ENCODE measurements around the gene CHST1. TPM values are rescaled to one million over a fixed set of nuclear protein-coding genes. Genes with fewer than 3 reads are reported as not detected.

CHST1 gene
- total RNA-seq, 1 experiment from 2014 or later: not detected

DNA sequence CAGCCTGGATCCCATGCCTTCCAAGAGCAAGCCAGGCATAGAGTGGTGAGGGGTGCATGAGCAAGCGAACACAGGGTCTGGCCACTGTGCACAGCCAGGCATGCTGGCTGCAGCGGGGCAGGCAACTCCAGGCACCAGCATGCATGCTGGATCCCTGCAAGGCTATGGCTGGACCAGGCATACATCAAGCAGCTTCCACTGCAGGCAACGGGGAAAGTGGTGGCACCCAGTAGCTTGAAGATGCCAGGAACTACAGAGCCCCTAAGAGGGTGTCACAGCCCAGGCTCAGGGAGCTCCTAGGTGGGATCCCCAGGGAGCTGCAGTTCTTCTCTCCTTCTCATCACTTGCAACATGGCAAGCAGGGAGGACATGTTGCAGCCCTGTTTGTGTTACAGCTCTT is 45.2 kb downstream of the CHST1 start:
- intact Hi-C loops (cut with micrococcal nuclease): no loop called here
- no peak overlapping the region for H2AFZ ChIP-seq (ENCODE audit: low read length)
- ATAC-seq (no peak), DNase-seq (no peak)
- TF ChIP-seq EZH2 (IDR thresholded peaks at IDR 0.05; ENCODE audit: low read length, unreplicated experiment) (no peak), EZH2phosphoT487 (IDR thresholded peaks at IDR 0.05; ENCODE audit: borderline replicate concordance, low read length) (no peak)
- TF ChIP-seq, protein P1, sequence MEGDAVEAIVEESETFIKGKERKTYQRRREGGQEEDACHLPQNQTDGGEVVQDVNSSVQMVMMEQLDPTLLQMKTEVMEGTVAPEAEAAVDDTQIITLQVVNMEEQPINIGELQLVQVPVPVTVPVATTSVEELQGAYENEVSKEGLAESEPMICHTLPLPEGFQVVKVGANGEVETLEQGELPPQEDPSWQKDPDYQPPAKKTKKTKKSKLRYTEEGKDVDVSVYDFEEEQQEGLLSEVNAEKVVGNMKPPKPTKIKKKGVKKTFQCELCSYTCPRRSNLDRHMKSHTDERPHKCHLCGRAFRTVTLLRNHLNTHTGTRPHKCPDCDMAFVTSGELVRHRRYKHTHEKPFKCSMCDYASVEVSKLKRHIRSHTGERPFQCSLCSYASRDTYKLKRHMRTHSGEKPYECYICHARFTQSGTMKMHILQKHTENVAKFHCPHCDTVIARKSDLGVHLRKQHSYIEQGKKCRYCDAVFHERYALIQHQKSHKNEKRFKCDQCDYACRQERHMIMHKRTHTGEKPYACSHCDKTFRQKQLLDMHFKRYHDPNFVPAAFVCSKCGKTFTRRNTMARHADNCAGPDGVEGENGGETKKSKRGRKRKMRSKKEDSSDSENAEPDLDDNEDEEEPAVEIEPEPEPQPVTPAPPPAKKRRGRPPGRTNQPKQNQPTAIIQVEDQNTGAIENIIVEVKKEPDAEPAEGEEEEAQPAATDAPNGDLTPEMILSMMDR (conservative IDR thresholded peaks at IDR 0.05; ENCODE audit: low read depth, low read length): no peak
- no peaks in the 10 kb centered on the region for H3F3A ChIP-seq (ENCODE audit: low read length, unreplicated experiment)
- H3K27ac ChIP-seq (ENCODE audit: low read length): no peak overlapping the region
- H3K9ac ChIP-seq (ENCODE audit: low read length): no peak overlapping the region
- no peak overlapping the region for H3K4me2 ChIP-seq (ENCODE audit: low read length)
- H3K27me3 ChIP-seq (ENCODE audit: low read length): peaks cover 9% of the 10 kb centered on the region; the same call in 1 of the 2 replicates
- no TSS peak for BruUV-seq (replicated peaks)
- no peaks in the 10 kb centered on the region for H3K4me1 ChIP-seq (ENCODE audit: insufficient read depth, low read length)
- H3K9me2 ChIP-seq (replicated peaks; ENCODE audit: low read length): no peaks in the 10 kb centered on the region
- H3K4me3 ChIP-seq (ENCODE audit: low read length): no peak overlapping the region
- ChIA-PET POLR2A (ENCODE audit: unreplicated experiment) (no interaction called here), CTCF (no interaction called here)
- no peaks in the 10 kb centered on the region for H4K20me1 ChIP-seq (ENCODE audit: low read length)
- no peaks in the 10 kb centered on the region for H3K79me2 ChIP-seq (ENCODE audit: low read length)
- no peaks in the 10 kb centered on the region for H3K9me3 ChIP-seq (ENCODE audit: low read length)
- no peaks in the 10 kb centered on the region for H3K36me3 ChIP-seq (ENCODE audit: low read depth, low read length)

DNA sequence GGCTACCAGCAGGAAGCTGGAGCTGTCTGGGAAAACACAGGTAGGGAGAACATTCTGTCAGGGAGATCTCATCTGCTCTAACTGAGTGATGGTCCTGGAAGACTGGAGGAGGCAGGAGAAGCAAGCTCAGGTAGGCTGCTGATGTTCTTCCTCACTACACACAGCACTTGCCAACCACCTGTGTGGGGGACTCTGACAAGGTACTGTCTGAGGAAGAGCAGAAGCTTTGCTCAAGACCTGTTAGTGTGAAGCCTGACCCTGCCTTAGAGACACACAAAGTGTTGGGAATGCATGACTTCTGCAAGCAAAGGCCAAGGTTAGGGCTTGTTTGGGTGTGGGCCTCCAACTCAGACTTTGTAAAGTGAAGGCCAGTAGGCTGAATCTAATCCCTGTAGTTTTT is 46.5 kb downstream of the CHST1 start:
- TF ChIP-seq, protein P1 (conservative IDR thresholded peaks at IDR 0.05; ENCODE audit: low read depth, low read length): no peak
- TF ChIP-seq EZH2phosphoT487 (IDR thresholded peaks at IDR 0.05; ENCODE audit: borderline replicate concordance, low read length) (no peak), EZH2 (IDR thresholded peaks at IDR 0.05; ENCODE audit: low read length, unreplicated experiment) (no peak)
- Histone ChIP-seq H3K9me3 (ENCODE audit: low read length) (no peaks in the 10 kb centered on the region), H3K79me2 (ENCODE audit: low read length) (no peaks in the 10 kb centered on the region), H3K4me1 (ENCODE audit: insufficient read depth, low read length) (no peaks in the 10 kb centered on the region), H3K27me3 (ENCODE audit: low read length) (peaks cover 9% of the 10 kb centered on the region; the same call in 1 of the 2 replicates), H3K4me3 (ENCODE audit: low read length) (no peak overlapping the region), H4K20me1 (ENCODE audit: low read length) (no peaks in the 10 kb centered on the region), H3K9ac (ENCODE audit: low read length) (no peak overlapping the region), H3K27ac (ENCODE audit: low read length) (no peak overlapping the region), H3F3A (ENCODE audit: low read length, unreplicated experiment) (no peaks in the 10 kb centered on the region), H3K9me2 (replicated peaks; ENCODE audit: low read length) (no peaks in the 10 kb centered on the region), H2AFZ (ENCODE audit: low read length) (no peak overlapping the region), H3K4me2 (ENCODE audit: low read length) (no peak overlapping the region), H3K36me3 (ENCODE audit: low read depth, low read length) (no peaks in the 10 kb centered on the region)
- ChIA-PET CTCF (no interaction called here), POLR2A (ENCODE audit: unreplicated experiment) (no interaction called here)
- DNase-seq (no peak), ATAC-seq (no peak)
- intact Hi-C loops (cut with micrococcal nuclease): no loop called here
- no TSS peak for BruUV-seq (replicated peaks)

DNA sequence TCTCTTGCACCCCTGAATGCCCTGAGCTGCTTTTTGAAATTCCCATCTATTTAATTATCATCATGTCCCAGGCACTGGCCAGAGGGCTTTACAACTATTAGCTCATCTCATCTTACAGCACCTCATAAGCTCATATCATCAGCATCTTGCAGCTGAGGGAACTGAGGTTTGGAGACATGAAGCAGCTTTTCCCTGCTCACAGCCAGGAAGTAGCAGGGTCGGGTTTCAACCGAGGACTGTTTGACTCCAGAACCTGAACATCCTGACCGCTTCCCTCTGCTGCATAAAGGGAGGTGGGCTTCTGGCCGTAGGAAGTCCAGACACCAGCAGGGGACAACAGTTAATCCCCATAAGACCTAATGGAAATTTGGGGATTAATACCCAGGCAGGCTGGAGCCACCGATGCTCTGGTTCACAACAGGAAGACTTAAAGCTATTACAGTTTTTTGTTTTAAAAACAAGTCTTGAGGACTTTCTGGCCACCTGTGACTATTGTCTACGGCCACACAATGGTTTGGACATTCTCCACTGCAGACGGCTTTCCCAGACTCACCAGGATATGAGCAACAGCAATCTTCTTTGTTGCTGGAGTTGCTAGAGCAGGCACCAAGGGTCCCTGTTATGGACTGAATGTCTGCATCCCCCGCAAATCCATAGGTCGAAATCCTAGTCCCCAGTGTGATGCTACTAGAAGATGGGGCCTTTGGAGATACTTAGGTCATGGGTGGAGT is 47.4 kb downstream of the CHST1 start:
- POLR2A ChIA-PET (ENCODE audit: unreplicated experiment): no interaction called here

More for the DNA sequence above, 47.4 kb downstream of the CHST1 start:
- Histone ChIP-seq H3K4me3 (ENCODE audit: low read length) (no peak overlapping the region), H4K20me1 (ENCODE audit: low read length) (no peaks in the 10 kb centered on the region), H3K4me2 (ENCODE audit: low read length) (no peak overlapping the region), H3K27ac (ENCODE audit: low read length) (no peak overlapping the region), H3K9ac (ENCODE audit: low read length) (no peak overlapping the region), H3K9me3 (ENCODE audit: low read length) (no peaks in the 10 kb centered on the region), H2AFZ (ENCODE audit: low read length) (no peak overlapping the region), H3K4me1 (ENCODE audit: insufficient read depth, low read length) (no peaks in the 10 kb centered on the region), H3K9me2 (replicated peaks; ENCODE audit: low read length) (no peaks in the 10 kb centered on the region), H3F3A (ENCODE audit: low read length, unreplicated experiment) (no peaks in the 10 kb centered on the region), H3K36me3 (ENCODE audit: low read depth, low read length) (no peaks in the 10 kb centered on the region), H3K79me2 (ENCODE audit: low read length) (no peaks in the 10 kb centered on the region), H3K27me3 (ENCODE audit: low read length) (peaks cover 9% of the 10 kb centered on the region; the same call in 1 of the 2 replicates)
- ATAC-seq: no peak
- BruUV-seq (replicated peaks): no TSS peak
- intact Hi-C loops (cut with micrococcal nuclease): no loop called here
- no peak for DNase-seq
- TF ChIP-seq, protein P1 (conservative IDR thresholded peaks at IDR 0.05; ENCODE audit: low read depth, low read length): no peak
- TF ChIP-seq EZH2 (IDR thresholded peaks at IDR 0.05; ENCODE audit: low read length, unreplicated experiment) (no peak), EZH2phosphoT487 (IDR thresholded peaks at IDR 0.05; ENCODE audit: borderline replicate concordance, low read length) (no peak)
- CTCF ChIA-PET: interaction anchor here (0.6 kb wide), 1 partner anchor 246 kb away, joined by 6 read pairs; no protein-coding TSS in a partner anchor

Data from PC-3 (cell line).